Measurements from ENCODE around the gene ZNF469.

ZNF469 gene

GRCh38 chr16:88390265-88390664 is 7.5 kb downstream of the ZNF469 start:
- no peak for DNase-seq (ENCODE audit: low read depth)
- Histone ChIP-seq H3K4me1 (ENCODE audit: control insufficient read depth, insufficient read depth, low read length) (peaks cover 15% of the 10 kb centered on the region), H3K4me3 (ENCODE audit: low read length) (no peak overlapping the region), H3K9ac (ENCODE audit: low read length) (no peak overlapping the region), H3K27me3 (replicated peaks; ENCODE audit: control insufficient read depth, insufficient read depth, low read length) (no peaks in the 10 kb centered on the region), H3K36me3 (ENCODE audit: control insufficient read depth, insufficient read depth, low read length, severe bottlenecking) (peaks cover 5% of the 10 kb centered on the region), H3K9me3 (ENCODE audit: control insufficient read depth, low read length) (no peaks in the 10 kb centered on the region)

- Histone ChIP-seq H3K27me3 (replicated peaks; ENCODE audit: control insufficient read depth, insufficient read depth, low read length) (no peaks in the 10 kb centered on the region), H3K9me3 (ENCODE audit: control insufficient read depth, low read length) (no peaks in the 10 kb centered on the region), H3K36me3 (ENCODE audit: control insufficient read depth, insufficient read depth, low read length, severe bottlenecking) (peaks cover 7% of the 10 kb centered on the region), H3K4me1 (ENCODE audit: control insufficient read depth, insufficient read depth, low read length) (peaks cover 15% of the 10 kb centered on the region), H3K9ac (ENCODE audit: low read length) (no peak overlapping the region), H3K4me3 (ENCODE audit: low read length) (no peak overlapping the region)
- no peak for DNase-seq (ENCODE audit: low read depth)
These were observed 8.0 kb downstream of the ZNF469 start for GRCh38 chr16:88390735-88391134.

- Histone ChIP-seq H3K27me3 (replicated peaks; ENCODE audit: control insufficient read depth, insufficient read depth, low read length) (no peaks in the 10 kb centered on the region), H3K4me3 (ENCODE audit: low read length) (no peak overlapping the region), H3K9ac (ENCODE audit: low read length) (no peak overlapping the region), H3K9me3 (ENCODE audit: control insufficient read depth, low read length) (no peaks in the 10 kb centered on the region), H3K4me1 (ENCODE audit: control insufficient read depth, insufficient read depth, low read length) (peaks cover 15% of the 10 kb centered on the region), H3K36me3 (ENCODE audit: control insufficient read depth, insufficient read depth, low read length, severe bottlenecking) (peaks cover 10% of the 10 kb centered on the region)
- DNase-seq (ENCODE audit: low read depth) = no peak
These were observed 8.5 kb downstream of the ZNF469 start for GRCh38 chr16:88391144-88391850.

GRCh38 chr16:88392111-88392510 is 9.4 kb downstream of the ZNF469 start:
- no peak for DNase-seq (ENCODE audit: low read depth)
- Histone ChIP-seq H3K9me3 (ENCODE audit: control insufficient read depth, low read length) (no peaks in the 10 kb centered on the region), H3K4me3 (ENCODE audit: low read length) (no peak overlapping the region), H3K27me3 (replicated peaks; ENCODE audit: control insufficient read depth, insufficient read depth, low read length) (no peaks in the 10 kb centered on the region), H3K9ac (ENCODE audit: low read length) (no peak overlapping the region), H3K36me3 (ENCODE audit: control insufficient read depth, insufficient read depth, low read length, severe bottlenecking) (peaks cover 10% of the 10 kb centered on the region), H3K4me1 (ENCODE audit: control insufficient read depth, insufficient read depth, low read length) (peaks cover 15% of the 10 kb centered on the region)

- no peak for DNase-seq (ENCODE audit: low read depth)
These were observed 9.9 kb downstream of the ZNF469 start for GRCh38 chr16:88392616-88393015.

GRCh38 chr16:88393034-88393433 is 10.3 kb downstream of the ZNF469 start:
- peaks cover 8% of the 10 kb centered on the region for H3K4me1 ChIP-seq (ENCODE audit: control insufficient read depth, insufficient read depth, low read length)
- H3K27me3 ChIP-seq (replicated peaks; ENCODE audit: control insufficient read depth, insufficient read depth, low read length) = no peaks in the 10 kb centered on the region
- no peak overlapping the region for H3K9ac ChIP-seq (ENCODE audit: low read length)
- H3K9me3 ChIP-seq (ENCODE audit: control insufficient read depth, low read length) = no peaks in the 10 kb centered on the region
- H3K4me3 ChIP-seq (ENCODE audit: low read length) = no peak overlapping the region
- peaks cover 10% of the 10 kb centered on the region for H3K36me3 ChIP-seq (ENCODE audit: control insufficient read depth, insufficient read depth, low read length, severe bottlenecking)
- DNase-seq (ENCODE audit: low read depth) = peak; percentile 29

More at GRCh38 chr16:88392616-88393015, 9.9 kb downstream of the ZNF469 start:
- Histone ChIP-seq H3K9me3 (ENCODE audit: control insufficient read depth, low read length) (no peaks in the 10 kb centered on the region), H3K36me3 (ENCODE audit: control insufficient read depth, insufficient read depth, low read length, severe bottlenecking) (peaks cover 10% of the 10 kb centered on the region), H3K4me1 (ENCODE audit: control insufficient read depth, insufficient read depth, low read length) (peaks cover 12% of the 10 kb centered on the region), H3K27me3 (replicated peaks; ENCODE audit: control insufficient read depth, insufficient read depth, low read length) (no peaks in the 10 kb centered on the region), H3K9ac (ENCODE audit: low read length) (no peak overlapping the region), H3K4me3 (ENCODE audit: low read length) (no peak overlapping the region)

GRCh38 chr16:88393571-88393970 is 10.8 kb downstream of the ZNF469 start:
- no peaks in the 10 kb centered on the region for H3K27me3 ChIP-seq (replicated peaks; ENCODE audit: control insufficient read depth, insufficient read depth, low read length)
- no peak overlapping the region for H3K9ac ChIP-seq (ENCODE audit: low read length)
- no peak overlapping the region for H3K4me3 ChIP-seq (ENCODE audit: low read length)
- H3K4me1 ChIP-seq (ENCODE audit: control insufficient read depth, insufficient read depth, low read length) = peaks cover 7% of the 10 kb centered on the region
- no peaks in the 10 kb centered on the region for H3K9me3 ChIP-seq (ENCODE audit: control insufficient read depth, low read length)
- peaks cover 10% of the 10 kb centered on the region for H3K36me3 ChIP-seq (ENCODE audit: control insufficient read depth, insufficient read depth, low read length, severe bottlenecking)
- DNase-seq (ENCODE audit: low read depth) = no peak

- Histone ChIP-seq H3K27me3 (replicated peaks; ENCODE audit: control insufficient read depth, insufficient read depth, low read length) (no peaks in the 10 kb centered on the region), H3K4me3 (ENCODE audit: low read length) (no peak overlapping the region), H3K9me3 (ENCODE audit: control insufficient read depth, low read length) (no peaks in the 10 kb centered on the region), H3K36me3 (ENCODE audit: control insufficient read depth, insufficient read depth, low read length, severe bottlenecking) (peaks cover 10% of the 10 kb centered on the region), H3K9ac (ENCODE audit: low read length) (no peak overlapping the region), H3K4me1 (ENCODE audit: control insufficient read depth, insufficient read depth, low read length) (peaks cover 4% of the 10 kb centered on the region)
- no peak for DNase-seq (ENCODE audit: low read depth)
These were observed 11.7 kb downstream of the ZNF469 start for GRCh38 chr16:88394426-88394825.

GRCh38 chr16:88395669-88396584 is 13.2 kb downstream of the ZNF469 start:
- H3K9ac ChIP-seq (ENCODE audit: low read length) = no peak overlapping the region
- no peak overlapping the region for H3K4me3 ChIP-seq (ENCODE audit: low read length)
- H3K36me3 ChIP-seq (ENCODE audit: control insufficient read depth, insufficient read depth, low read length, severe bottlenecking) = peaks cover 19% of the 10 kb centered on the region
- no peaks in the 10 kb centered on the region for H3K27me3 ChIP-seq (replicated peaks; ENCODE audit: control insufficient read depth, insufficient read depth, low read length)
- no peaks in the 10 kb centered on the region for H3K9me3 ChIP-seq (ENCODE audit: control insufficient read depth, low read length)
- DNase-seq (ENCODE audit: low read depth) = no peak
- no peaks in the 10 kb centered on the region for H3K4me1 ChIP-seq (ENCODE audit: control insufficient read depth, insufficient read depth, low read length)

GRCh38 chr16:88398170-88398873 is 15.6 kb downstream of the ZNF469 start:
- Histone ChIP-seq H3K36me3 (ENCODE audit: control insufficient read depth, insufficient read depth, low read length, severe bottlenecking) (peaks cover 23% of the 10 kb centered on the region), H3K4me3 (ENCODE audit: low read length) (no peak overlapping the region), H3K27me3 (replicated peaks; ENCODE audit: control insufficient read depth, insufficient read depth, low read length) (no peaks in the 10 kb centered on the region), H3K9me3 (ENCODE audit: control insufficient read depth, low read length) (no peaks in the 10 kb centered on the region), H3K4me1 (ENCODE audit: control insufficient read depth, insufficient read depth, low read length) (no peaks in the 10 kb centered on the region), H3K9ac (ENCODE audit: low read length) (no peak overlapping the region)
- DNase-seq (ENCODE audit: low read depth) = no peak

- Histone ChIP-seq H3K4me3 (ENCODE audit: low read length) (no peak overlapping the region), H3K9ac (ENCODE audit: low read length) (no peak overlapping the region), H3K36me3 (ENCODE audit: control insufficient read depth, insufficient read depth, low read length, severe bottlenecking) (peaks cover 23% of the 10 kb centered on the region), H3K9me3 (ENCODE audit: control insufficient read depth, low read length) (no peaks in the 10 kb centered on the region), H3K4me1 (ENCODE audit: control insufficient read depth, insufficient read depth, low read length) (no peaks in the 10 kb centered on the region), H3K27me3 (replicated peaks; ENCODE audit: control insufficient read depth, insufficient read depth, low read length) (no peaks in the 10 kb centered on the region)
- DNase-seq (ENCODE audit: low read depth) = no peak
These were observed 16.1 kb downstream of the ZNF469 start for GRCh38 chr16:88398874-88399178.
